HFFc6 (cell line): ENCODE results near the gene TNS3. TPM values are rescaled to one million over a fixed set of nuclear protein-coding genes. Genes with fewer than 3 reads are reported as not detected.

Experiments
- DNase-seq: peaks from one replicate; pipeline ENCODE4 v3.0.0-alpha.2; 2018
- H3K27ac Mint-ChIP-seq: 2 replicates; pipeline ENCODE4 v1.8.0; 2020; ENCODE audit warnings: mild to moderate bottlenecking, mixed read lengths
- H3K27me3 Mint-ChIP-seq: 2 replicates; pipeline ENCODE4 v1.8.0; 2021; ENCODE audit warnings: mild to moderate bottlenecking, moderate library complexity, mixed read lengths; ENCODE audit not compliant: insufficient read depth
- H3K36me3 Mint-ChIP-seq: 2 replicates; pipeline ENCODE4 v1.8.0; 2021; ENCODE audit warnings: low read depth, mixed read lengths
- H3K4me1 Mint-ChIP-seq: 2 replicates; pipeline ENCODE4 v1.8.0; 2020; ENCODE audit warnings: low read depth, mixed read lengths
- H3K4me3 Mint-ChIP-seq: 2 replicates; pipeline ENCODE4 v1.8.0; 2020; ENCODE audit warnings: mild to moderate bottlenecking, moderate library complexity, mixed read lengths
- H3K9me3 Mint-ChIP-seq: 2 replicates; pipeline ENCODE4 v1.8.0; 2020; ENCODE audit warnings: mild to moderate bottlenecking, mixed read lengths
- total RNA-seq, 6 experiments: library from RNA; stranded (reverse); fragmentation: NEBNext Ultra II Directional; extraction: Animal tissue kit (Norgen Biotek cat#: 25700); gene quantifications; 2 replicates in 1 of 6; 3 replicates in 5 of 6; pipeline ENCODE4 v1.2.3, GENCODE V29; 2021
- TF ChIP-seq, protein P1 (sequence below): fragments of 200-600 bp; sonication (generic); IDR thresholded peaks from 2 replicates; pipeline ENCODE4 v1.5.0; 2021; ENCODE audit warnings: antibody characterized with exemption, mild to moderate bottlenecking

The TNS3 gene
- total RNA-seq, 6 experiments from 2014 or later, result 50.8 to 77.0 (median 67.8) TPM

DNA sequence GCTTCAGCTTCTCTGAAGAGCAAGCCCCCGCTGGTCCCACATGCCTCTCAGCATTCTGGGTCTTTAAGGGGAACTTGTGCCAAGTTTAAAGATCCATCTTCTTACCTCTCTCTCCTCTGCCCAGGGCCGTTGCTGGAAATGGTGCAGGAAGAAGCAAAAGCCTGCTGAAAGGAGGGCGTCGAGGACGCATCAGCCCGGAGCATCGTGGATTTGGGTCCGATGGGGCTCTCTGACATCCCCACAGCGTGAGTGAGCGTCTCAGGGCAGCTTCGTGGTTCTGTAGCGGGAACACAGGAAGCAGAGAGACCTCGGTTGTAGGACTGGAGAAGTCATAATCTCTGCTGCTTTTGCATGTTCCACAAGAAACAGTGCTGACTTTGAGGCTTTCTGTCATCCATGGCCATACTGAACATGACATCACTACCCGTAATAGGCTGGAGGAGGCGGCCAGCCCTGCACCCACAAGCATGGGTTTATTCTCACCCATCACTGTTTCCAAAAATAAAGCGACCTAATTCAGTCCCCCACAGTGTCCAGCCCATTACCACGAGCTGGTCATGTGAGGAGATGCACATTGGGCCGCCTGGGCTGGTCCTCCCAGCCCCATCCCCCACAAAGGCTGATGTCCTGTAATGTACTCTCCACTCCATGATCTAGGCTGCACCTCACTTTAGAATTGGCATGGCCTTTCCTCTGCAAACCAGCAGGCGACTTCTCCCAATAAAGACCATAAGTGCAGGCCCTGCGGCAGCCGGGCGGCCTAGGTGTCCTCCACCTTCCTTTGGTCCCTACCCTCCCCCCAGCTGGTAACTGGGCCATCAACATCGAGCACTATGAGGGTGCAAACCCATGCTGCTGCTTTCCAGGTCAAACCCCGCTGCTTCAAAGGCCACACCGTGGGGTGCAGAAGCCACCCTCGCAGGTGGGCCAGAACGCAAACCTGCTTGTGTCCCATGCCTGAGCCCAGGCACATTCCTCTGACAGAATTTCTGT lies 276.9 kb downstream of the TNS3 start:
- no peak overlapping the region for H3K27ac Mint-ChIP-seq
- no peak for DNase-seq
- H3K4me1 Mint-ChIP-seq, result peaks cover 3% of the 10 kb centered on the region; the same call in 1 of the 2 replicates
- H3K4me3 Mint-ChIP-seq, result no peak overlapping the region
- no peaks in the 10 kb centered on the region; the same call in 1 of the 2 replicates for H3K9me3 Mint-ChIP-seq
- H3K36me3 Mint-ChIP-seq, result peaks cover 24% of the 10 kb centered on the region
- TF ChIP-seq, protein P1, sequence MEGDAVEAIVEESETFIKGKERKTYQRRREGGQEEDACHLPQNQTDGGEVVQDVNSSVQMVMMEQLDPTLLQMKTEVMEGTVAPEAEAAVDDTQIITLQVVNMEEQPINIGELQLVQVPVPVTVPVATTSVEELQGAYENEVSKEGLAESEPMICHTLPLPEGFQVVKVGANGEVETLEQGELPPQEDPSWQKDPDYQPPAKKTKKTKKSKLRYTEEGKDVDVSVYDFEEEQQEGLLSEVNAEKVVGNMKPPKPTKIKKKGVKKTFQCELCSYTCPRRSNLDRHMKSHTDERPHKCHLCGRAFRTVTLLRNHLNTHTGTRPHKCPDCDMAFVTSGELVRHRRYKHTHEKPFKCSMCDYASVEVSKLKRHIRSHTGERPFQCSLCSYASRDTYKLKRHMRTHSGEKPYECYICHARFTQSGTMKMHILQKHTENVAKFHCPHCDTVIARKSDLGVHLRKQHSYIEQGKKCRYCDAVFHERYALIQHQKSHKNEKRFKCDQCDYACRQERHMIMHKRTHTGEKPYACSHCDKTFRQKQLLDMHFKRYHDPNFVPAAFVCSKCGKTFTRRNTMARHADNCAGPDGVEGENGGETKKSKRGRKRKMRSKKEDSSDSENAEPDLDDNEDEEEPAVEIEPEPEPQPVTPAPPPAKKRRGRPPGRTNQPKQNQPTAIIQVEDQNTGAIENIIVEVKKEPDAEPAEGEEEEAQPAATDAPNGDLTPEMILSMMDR, result no peak
- peaks cover 5% of the 10 kb centered on the region for H3K27me3 Mint-ChIP-seq

DNA sequence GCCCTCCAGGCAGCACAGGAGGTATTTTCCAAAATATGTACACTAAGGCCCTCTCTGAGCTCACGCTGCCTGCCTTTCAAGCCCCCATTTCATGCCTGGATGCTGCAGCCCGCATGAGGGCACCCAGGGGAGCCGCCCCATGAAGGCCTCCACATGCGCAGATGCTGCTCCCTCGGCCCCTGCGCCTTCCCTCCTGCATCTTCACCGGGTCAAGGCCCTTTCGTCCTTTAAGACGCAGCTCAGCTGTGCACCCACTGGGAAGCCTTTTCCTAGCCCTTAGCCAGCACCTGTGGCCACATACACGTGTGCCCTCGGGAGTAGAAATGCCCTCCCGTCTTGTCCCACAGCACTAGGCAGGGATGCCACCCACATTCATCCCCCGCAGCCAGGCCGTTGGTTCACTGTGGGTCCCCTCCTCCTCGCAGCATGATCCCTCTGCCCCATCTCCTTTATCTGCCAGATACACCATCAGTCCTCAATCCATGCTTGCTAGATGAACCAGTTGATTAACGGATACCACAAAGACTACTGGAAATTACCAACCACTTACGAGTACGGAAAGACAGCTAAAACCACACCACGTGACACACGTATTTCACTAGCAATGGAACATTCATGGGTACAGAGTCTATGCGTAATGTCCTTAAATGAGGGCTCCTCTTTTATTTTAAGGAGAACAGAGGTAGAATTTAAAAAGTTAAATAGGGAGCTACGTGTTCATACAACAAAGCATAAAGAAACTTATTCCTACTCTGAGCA lies 278.0 kb downstream of the TNS3 start:
- no peak overlapping the region; the same call in 1 of the 2 replicates for H3K27ac Mint-ChIP-seq
- H3K36me3 Mint-ChIP-seq, result peaks cover 16% of the 10 kb centered on the region

GRCh38 chr7:47303014-47303694 lies 278.8 kb downstream of the TNS3 start:
- no peaks in the 10 kb centered on the region for H3K9me3 Mint-ChIP-seq
- no peaks in the 10 kb centered on the region for H3K4me1 Mint-ChIP-seq
- no peak overlapping the region for H3K4me3 Mint-ChIP-seq
- no peaks in the 10 kb centered on the region; the same call in 1 of the 2 replicates for H3K27me3 Mint-ChIP-seq
- no peak overlapping the region for H3K27ac Mint-ChIP-seq
- H3K36me3 Mint-ChIP-seq, result peaks cover 9% of the 10 kb centered on the region
- DNase-seq, result no peak
- TF ChIP-seq, protein P1, result no peak

More for the DNA sequence above, 278.0 kb downstream of the TNS3 start:
- TF ChIP-seq, protein P1, result no peak
- H3K27me3 Mint-ChIP-seq, result peaks cover 3% of the 10 kb centered on the region
- H3K4me3 Mint-ChIP-seq, result no peak overlapping the region
- no peaks in the 10 kb centered on the region; the same call in 1 of the 2 replicates for H3K9me3 Mint-ChIP-seq
- H3K4me1 Mint-ChIP-seq, result no peaks in the 10 kb centered on the region
- no peak for DNase-seq

GRCh38 chr7:47302560-47302959 lies 279.4 kb downstream of the TNS3 start:
- no peak for DNase-seq
- no peaks in the 10 kb centered on the region; the same call in 1 of the 2 replicates for H3K27me3 Mint-ChIP-seq
- TF ChIP-seq, protein P1, result no peak
- no peak overlapping the region for H3K4me3 Mint-ChIP-seq
- H3K9me3 Mint-ChIP-seq, result no peaks in the 10 kb centered on the region
- H3K4me1 Mint-ChIP-seq, result no peaks in the 10 kb centered on the region
- H3K36me3 Mint-ChIP-seq, result peaks cover 8% of the 10 kb centered on the region
- H3K27ac Mint-ChIP-seq, result no peak overlapping the region

- no peak for DNase-seq
- H3K27me3 Mint-ChIP-seq, result no peaks in the 10 kb centered on the region; the same call in none of the 2 replicates
- no peaks in the 10 kb centered on the region for H3K9me3 Mint-ChIP-seq
- no peaks in the 10 kb centered on the region for H3K4me1 Mint-ChIP-seq
- H3K36me3 Mint-ChIP-seq, result peaks cover 8% of the 10 kb centered on the region
- no peak overlapping the region for H3K4me3 Mint-ChIP-seq
- TF ChIP-seq, protein P1, result no peak
- no peak overlapping the region for H3K27ac Mint-ChIP-seq
Observed at GRCh38 chr7:47301657-47302295, 280.1 kb downstream of the TNS3 start.
